HepG2 (cell line): ENCODE results near the gene SYPL2. TPM values are rescaled to one million over a fixed set of nuclear protein-coding genes. Genes with fewer than 3 reads are reported as not detected.
"Not testable (repeated sequence)": the region's sequence is repeated elsewhere in the genome, so short reads cannot be mapped to it uniquely, and the experiment has no call there.

Experiments
- ATAC-seq: fragments of 200-7000 bp; cut with Tn5 transposase; 3 replicates; pipeline ENCODE4 v1.9.1; 2020; ENCODE audit warnings: mild to moderate bottlenecking, moderate library complexity
- BruUV-seq: library from RNA; stranded (reverse); fragments of 400-500 nt; replicated peaks from 2 replicates; lab custom pipeline; 2021; lab: Mats Ljungman, UMichigan
- CTCF ChIA-PET: fragments of 300-600 bp; formaldehyde crosslinking; extraction: SDS; loops from one replicate; lab custom pipeline; 2021; ENCODE audit warnings: low total read pairs, inconsistent platforms, low intra/inter-chr PET ratio; lab: Yijun Ruan, JAX
- POLR2A ChIA-PET: fragments of 350-600 bp; sonication (Branson Sonifier 250); formaldehyde crosslinking; loops from one replicate; lab custom pipeline; 2020; ENCODE audit warnings: antibody characterized with exemption, inconsistent platforms; lab: Yijun Ruan, JAX
- DNase-seq: peaks from one replicate; pipeline ENCODE4 v3.0.0-alpha.2; 2015; ENCODE audit warnings: low spot score
- FAIRE-seq: peaks from 3 replicates; lab custom pipeline; 2011; peaks lifted over from hg19 to GRCh38; lab: Jason Lieb, UNC
- H2AFZ ChIP-seq: one replicate; pipeline ENCODE4 v1.6.1; 2011; ENCODE audit warnings: low read length, inconsistent platforms
- H3K27ac ChIP-seq: fragments of 300-600 bp; 3 replicates; pipeline ENCODE4 v1.8.0; 2011; ENCODE audit warnings: mixed run types, mild to moderate bottlenecking, mixed read lengths, low read length, inconsistent platforms; ENCODE audit not compliant: insufficient read depth; ENCODE audit errors: extremely low read length
- H3K27me3 ChIP-seq, 2 experiments: fragments of 200-600 bp in 1 of 2; 2 replicates in 1 of 2; 3 replicates in 1 of 2; pipeline versions ENCODE4 v1.6.0 to v1.8.0; 2011; ENCODE audit warnings: low read length in 2 of 2, mild to moderate bottlenecking in 2 of 2, moderate library complexity in 2 of 2, inconsistent platforms in 1 of 2; ENCODE audit not compliant: insufficient read depth in 2 of 2, control insufficient read depth in 1 of 2
- H3K36me3 ChIP-seq, 2 experiments: fragments of 200-600 bp in 1 of 2; replicated peaks in 1 of 2; 2 replicates in 1 of 2; 3 replicates in 1 of 2; pipeline versions ENCODE4 v1.5.1 to v1.8.0; 2011; ENCODE audit warnings: low read length in 2 of 2, inconsistent platforms in 1 of 2; ENCODE audit not compliant: insufficient read depth in 2 of 2, control insufficient read depth in 1 of 2
- H3K4me1 ChIP-seq: 2 replicates; pipeline ENCODE4 v1.5.1; 2012; ENCODE audit warnings: low read length, inconsistent platforms; ENCODE audit not compliant: insufficient read depth
- H3K4me2 ChIP-seq: 2 replicates; pipeline ENCODE4 v1.6.0; 2011; ENCODE audit warnings: low read depth, low read length, inconsistent platforms
- H3K4me3 ChIP-seq, 3 experiments: fragments of 200-600 bp in 1 of 3; sonication (generic), shearing (Covaris generic) in 1 of 3; replicated peaks in 1 of 3; 2 replicates each; pipeline ENCODE4 v1.5.1; 2011 to 2016; ENCODE audit warnings: low read length in 3 of 3, inconsistent platforms in 2 of 3, low read depth in 2 of 3, mild to moderate bottlenecking in 2 of 3, control low read depth in 1 of 3, mixed read lengths in 1 of 3; ENCODE audit not compliant: insufficient read depth in 1 of 3
- H3K79me2 ChIP-seq: one replicate; pipeline ENCODE4 v1.6.1; 2011; ENCODE audit warnings: low read length, inconsistent platforms; ENCODE audit not compliant: insufficient read depth
- H3K9ac ChIP-seq: 2 replicates; pipeline ENCODE4 v1.6.0; 2011; ENCODE audit warnings: mild to moderate bottlenecking, low read depth, low read length, inconsistent platforms; ENCODE audit not compliant: insufficient read depth
- H3K9me3 ChIP-seq: 2 replicates; pipeline ENCODE4 v1.5.1; 2012; ENCODE audit warnings: mild to moderate bottlenecking, low read length
- H4K20me1 ChIP-seq: 2 replicates; pipeline ENCODE4 v1.6.0; 2011; ENCODE audit warnings: inconsistent platforms, mild to moderate bottlenecking, low read length, moderate library complexity; ENCODE audit not compliant: insufficient read depth
- ATAD3A ChIP-seq: sonication (generic); formaldehyde crosslinking; IDR thresholded peaks from 2 replicates; pipeline ENCODE4 v1.4.0; 2020; ENCODE audit warnings: missing genetic modification reagents
- BRCA1 ChIP-seq: sonication (generic); formaldehyde crosslinking; IDR thresholded peaks from 2 replicates; pipeline ENCODE4 v1.4.0; 2020; ENCODE audit warnings: missing genetic modification reagents
- ZNF121 ChIP-seq: sonication (generic); formaldehyde crosslinking; IDR thresholded peaks from 2 replicates; pipeline ENCODE4 v1.5.0; 2020; ENCODE audit warnings: mild to moderate bottlenecking, missing genetic modification reagents
- WGBS: methylation state at CpG from one replicate; pipeline ENCODE4 v1.1.6; 2017; ENCODE audit warnings: low lambda C conversion rate; 5-methylcytosine and 5-hydroxymethylcytosine counted together
- in situ Hi-C: cut with HindIII; loops from 2 replicates; pipeline ENCODE4 v1.10.0; 2017; ENCODE audit warnings: low pct_unique_long_range_greater_than_20kb; ENCODE audit not compliant: extremely low pct_ligation_motif_present
- intact Hi-C: fragments of 100-400 bp; cut with micrococcal nuclease; formaldehyde crosslinking; loops from one replicate; pipeline ENCODE4 v1.10.0; 2022; ENCODE audit not compliant: unreplicated experiment
- polyA plus RNA-seq, 8 experiments: library from polyadenylated mRNA; depleted of rRNA in 3 of 8; stranded (reverse) in 7 of 8; unstranded in 1 of 8; fragments of >200 nt; fragmentation: Illumina TruSeq in 4 of 8; extraction: Trizol in 4 of 8; gene quantifications; 2 replicates each; pipeline versions ENCODE4 v1.2.1 to v1.2.3, GENCODE V29; 2011 to 2016; ENCODE audit warnings: low read depth in 4 of 8, missing spikeins in 1 of 8, mixed read lengths in 1 of 8; ENCODE audit not compliant: insufficient read depth in 1 of 8
- total RNA-seq, 5 experiments: library from RNA; depleted of rRNA; stranded (reverse); fragments of >200 nt; fragmentation: Illumina TruSeq; extraction: Trizol; gene quantifications; 2 replicates each; pipeline ENCODE4 v1.2.3, GENCODE V29; 2016; ENCODE audit warnings: low read depth in 1 of 5
- TF ChIP-seq, protein P1 (sequence below): sonication (generic); formaldehyde crosslinking; IDR thresholded peaks from 2 replicates; pipeline ENCODE4 v1.5.1; 2020; ENCODE audit warnings: missing genetic modification reagents, mild to moderate bottlenecking, borderline replicate concordance
- TF ChIP-seq, protein P2 (sequence below): fragments of 450-650 bp; IDR thresholded peaks from 2 replicates; pipeline ENCODE4 v1.6.1; 2017; ENCODE audit warnings: mild to moderate bottlenecking

The SYPL2 gene
- total and polyA plus RNA-seq, 2 of the 13 experiments (the other 11 are each of a cell fraction or from before 2014, with no cell fraction given): 0.17 to 0.24 TPM

DNA sequence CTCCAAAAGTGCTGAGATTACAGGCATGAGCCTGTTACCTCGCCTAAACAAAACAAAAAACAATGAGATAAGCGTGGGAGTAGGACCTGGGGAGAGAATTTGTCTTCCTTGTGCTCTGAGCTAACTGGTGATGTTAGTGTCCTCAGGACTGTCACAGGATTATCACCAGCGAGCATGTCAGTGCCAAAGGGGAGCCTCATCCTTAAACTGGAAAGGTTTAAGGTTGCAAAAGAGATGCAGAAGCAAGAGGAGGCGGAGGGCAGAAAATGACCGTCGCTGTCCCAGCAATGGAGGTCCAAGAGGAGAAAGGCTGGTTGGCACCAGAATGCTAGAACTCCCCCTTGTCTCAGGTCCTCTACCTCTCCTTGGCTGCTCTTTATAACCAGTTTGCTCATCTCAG, 3.9 kb downstream of the SYPL2 start (continued):
- TF ChIP-seq ATAD3A (CRISPR knock-in tag): no peak
- TF ChIP-seq, protein P1, sequence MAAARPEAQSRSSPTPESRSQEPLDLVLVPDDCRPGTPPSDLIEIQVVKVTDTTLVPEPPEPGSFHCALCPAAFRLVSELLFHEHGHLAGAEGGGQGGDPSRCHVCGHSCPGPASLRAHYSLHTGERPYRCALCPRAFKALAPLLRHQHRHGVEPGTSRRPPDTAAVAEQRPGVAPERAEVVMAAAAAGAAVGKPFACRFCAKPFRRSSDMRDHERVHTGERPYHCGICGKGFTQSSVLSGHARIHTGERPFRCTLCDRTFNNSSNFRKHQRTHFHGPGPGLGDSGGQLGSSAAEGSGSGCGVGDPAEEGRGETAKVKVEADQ (CRISPR knock-in tag): no peak

DNA sequence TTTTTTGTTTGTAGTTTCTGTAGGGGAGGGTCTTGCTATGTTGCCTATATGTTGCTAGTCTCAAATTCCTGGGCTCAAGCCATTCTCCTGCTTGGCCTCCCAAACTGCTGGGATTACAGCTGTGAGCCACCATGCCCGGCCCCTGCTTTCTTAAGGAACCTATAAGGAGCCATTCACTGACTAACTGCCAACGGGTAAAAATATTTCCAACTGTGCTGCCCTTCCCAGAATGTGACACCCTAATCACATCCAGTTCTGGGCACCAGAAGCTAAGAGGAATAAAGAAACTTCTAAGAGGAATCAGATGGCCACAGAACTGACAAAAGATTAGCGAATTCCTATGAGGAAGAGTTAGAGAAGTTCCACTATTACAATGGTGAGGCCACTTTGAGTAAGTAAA, 6.4 kb downstream of the SYPL2 start:
- FAIRE-seq: no peak
- no peak for ATAC-seq
- Histone ChIP-seq H3K9me3 (no peaks in the 10 kb centered on the region), H2AFZ (no peak overlapping the region), H3K36me3 (no peaks in the 10 kb centered on the region), H3K9ac (no peak overlapping the region), H3K4me2 (no peak overlapping the region), H3K27ac (no peak overlapping the region), H3K4me3 (no peak overlapping the region), H4K20me1 (no peaks in the 10 kb centered on the region), H3K27me3 (peaks cover 0 to 42% of the 10 kb centered on the region in 2 experiments; a peak in 4 of 5 replicates), H3K4me1 (no peaks in the 10 kb centered on the region), H3K79me2 (no peaks in the 10 kb centered on the region)
- in situ Hi-C loops (no loop called here), intact Hi-C loops (no loop called here)
- WGBS: 32% methylated on average over 3 of the region's 3 CpGs
- no TSS peak for BruUV-seq
- no peak for DNase-seq
- CTCF ChIA-PET: no interaction called here
- POLR2A ChIA-PET: no interaction called here
- TF ChIP-seq ZNF121 (CRISPR knock-in tag) (no peak), BRCA1 (CRISPR knock-in tag) (no peak)
- TF ChIP-seq, protein P2, sequence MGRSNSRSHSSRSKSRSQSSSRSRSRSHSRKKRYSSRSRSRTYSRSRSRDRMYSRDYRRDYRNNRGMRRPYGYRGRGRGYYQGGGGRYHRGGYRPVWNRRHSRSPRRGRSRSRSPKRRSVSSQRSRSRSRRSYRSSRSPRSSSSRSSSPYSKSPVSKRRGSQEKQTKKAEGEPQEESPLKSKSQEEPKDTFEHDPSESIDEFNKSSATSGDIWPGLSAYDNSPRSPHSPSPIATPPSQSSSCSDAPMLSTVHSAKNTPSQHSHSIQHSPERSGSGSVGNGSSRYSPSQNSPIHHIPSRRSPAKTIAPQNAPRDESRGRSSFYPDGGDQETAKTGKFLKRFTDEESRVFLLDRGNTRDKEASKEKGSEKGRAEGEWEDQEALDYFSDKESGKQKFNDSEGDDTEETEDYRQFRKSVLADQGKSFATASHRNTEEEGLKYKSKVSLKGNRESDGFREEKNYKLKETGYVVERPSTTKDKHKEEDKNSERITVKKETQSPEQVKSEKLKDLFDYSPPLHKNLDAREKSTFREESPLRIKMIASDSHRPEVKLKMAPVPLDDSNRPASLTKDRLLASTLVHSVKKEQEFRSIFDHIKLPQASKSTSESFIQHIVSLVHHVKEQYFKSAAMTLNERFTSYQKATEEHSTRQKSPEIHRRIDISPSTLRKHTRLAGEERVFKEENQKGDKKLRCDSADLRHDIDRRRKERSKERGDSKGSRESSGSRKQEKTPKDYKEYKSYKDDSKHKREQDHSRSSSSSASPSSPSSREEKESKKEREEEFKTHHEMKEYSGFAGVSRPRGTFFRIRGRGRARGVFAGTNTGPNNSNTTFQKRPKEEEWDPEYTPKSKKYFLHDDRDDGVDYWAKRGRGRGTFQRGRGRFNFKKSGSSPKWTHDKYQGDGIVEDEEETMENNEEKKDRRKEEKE: no peak

DNA sequence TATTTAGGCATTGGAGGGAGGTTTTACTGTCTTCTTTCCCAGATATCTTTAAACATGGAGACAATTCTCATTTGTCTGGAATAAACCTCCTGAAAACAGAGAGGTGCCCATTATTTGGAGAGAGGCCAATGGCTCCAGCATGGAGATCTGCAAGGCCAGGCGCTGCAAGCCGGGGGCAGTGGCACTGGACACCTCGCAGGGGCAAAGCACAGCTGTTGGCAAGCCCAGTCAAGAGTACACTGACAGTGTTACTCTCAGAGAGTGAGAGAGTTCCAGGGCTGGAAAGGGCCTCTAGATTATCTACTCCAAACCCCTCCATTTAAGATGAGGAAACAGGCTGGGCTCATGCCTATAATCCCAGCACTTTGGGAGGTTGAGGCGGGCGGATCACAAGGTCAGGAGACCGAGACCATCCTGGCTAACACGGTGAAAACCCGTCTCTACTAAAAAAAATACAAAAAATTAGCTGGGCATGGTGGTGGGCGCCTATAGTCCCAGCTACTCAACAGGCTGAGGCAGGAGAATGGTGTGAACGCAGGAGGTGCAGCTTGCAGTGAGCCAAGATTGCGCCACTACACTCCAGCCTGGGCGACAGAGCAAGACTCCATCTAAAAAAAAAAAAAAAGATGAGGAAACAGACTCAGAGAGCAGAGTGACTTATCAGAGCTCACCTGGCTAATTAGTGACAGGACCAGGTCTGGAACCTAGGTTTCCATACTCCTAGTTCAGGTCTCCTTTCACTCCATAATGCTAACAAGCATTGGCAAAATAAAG, 7.1 kb downstream of the SYPL2 start:
- H3K9me3 ChIP-seq, in situ Hi-C loops, H3K79me2 ChIP-seq, DNase-seq, intact Hi-C loops, H3K4me1 ChIP-seq, ATAC-seq, H2AFZ ChIP-seq, POLR2A ChIA-PET, BruUV-seq, H3K4me3 ChIP-seq, H3K4me2 ChIP-seq, H4K20me1 ChIP-seq, H3K36me3 ChIP-seq, H3K27ac ChIP-seq, H3K9ac ChIP-seq, FAIRE-seq, CTCF ChIA-PET: not testable (repeated sequence)
- WGBS: 44% methylated on average over 11 of the region's 12 CpGs
- peaks cover 0 to 35% of the 10 kb centered on the region in 2 experiments; a peak in 4 of 5 replicates for H3K27me3 ChIP-seq
